Parathyroid adenoma (tissue), 2 donors: ENCODE data around the gene EOGT.

Experiments
- H2AFZ ChIP-seq: fragments of 300-600 bp; sonication (generic); one replicate; pipeline ENCODE4 v1.7.0; 2017; ENCODE audit warnings: antibody characterized with exemption, mild to moderate bottlenecking
- H3K27ac ChIP-seq: fragments of 300-600 bp; sonication (generic); one replicate; pipeline ENCODE4 v1.7.0; 2017
- H3K27me3 ChIP-seq: fragments of 300-600 bp; sonication (generic); one replicate; pipeline ENCODE4 v1.7.0; 2017; ENCODE audit warnings: low read length; ENCODE audit not compliant: control insufficient read depth, insufficient read depth
- H3K36me3 ChIP-seq: fragments of 300-600 bp; sonication (generic); one replicate; pipeline ENCODE4 v1.7.0; 2017; ENCODE audit warnings: low read length; ENCODE audit not compliant: control insufficient read depth, insufficient read depth
- H3K4me1 ChIP-seq: fragments of 300-600 bp; sonication (generic); one replicate; pipeline ENCODE4 v1.7.0; 2017; ENCODE audit warnings: control low read depth
- H3K4me2 ChIP-seq: fragments of 300-600 bp; sonication (generic); one replicate; pipeline ENCODE4 v1.7.0; 2017; ENCODE audit warnings: low read length
- H3K4me3 ChIP-seq: fragments of 300-600 bp; sonication (generic); one replicate; pipeline ENCODE4 v1.7.0; 2017; ENCODE audit warnings: low read depth, low read length
- H3K79me2 ChIP-seq: fragments of 300-600 bp; sonication (generic); one replicate; pipeline ENCODE4 v1.7.0; 2017; ENCODE audit warnings: control low read depth
- H3K9ac ChIP-seq: fragments of 300-600 bp; sonication (generic); one replicate; pipeline ENCODE4 v1.7.0; 2017; ENCODE audit warnings: mild to moderate bottlenecking
- H3K9me3 ChIP-seq: fragments of 300-600 bp; sonication (generic); one replicate; pipeline ENCODE4 v1.7.0; 2017; ENCODE audit warnings: low read length; ENCODE audit not compliant: control insufficient read depth
- CTCF ChIP-seq: fragments of 300-600 bp; sonication (generic); IDR thresholded peaks from one replicate; pipeline ENCODE4 v1.7.0; 2017; ENCODE audit warnings: antibody characterized with exemption, mild to moderate bottlenecking
- donor health status: primary hyperparathyroidism.

Gene EOGT

GRCh38 chr3:68931406-68932149 lies 81.9 kb downstream of the EOGT start:
- TF ChIP-seq CTCF = no peak
- H3K9me3 ChIP-seq = no peaks in the 10 kb centered on the region
- peak overlapping the region; percentile 41 for H3K4me2 ChIP-seq
- H3K9ac ChIP-seq = no peak overlapping the region
- no peaks in the 10 kb centered on the region for H3K4me1 ChIP-seq
- H3K27me3 ChIP-seq = no peaks in the 10 kb centered on the region
- H3K4me3 ChIP-seq = no peak overlapping the region
- no peaks in the 10 kb centered on the region for H3K36me3 ChIP-seq
- no peaks in the 10 kb centered on the region for H3K79me2 ChIP-seq
- H2AFZ ChIP-seq = peak overlapping the region; percentile 82
- H3K27ac ChIP-seq = no peak overlapping the region
